Uterus (tissue), 4 donors: Measurements from ENCODE around the gene SERPINB8. TPM values are rescaled to one million over a fixed set of nuclear protein-coding genes. Genes with fewer than 3 reads are reported as not detected.

ENCODE experiments used
- DNase-seq, 2 donors: peaks; one replicate each; pipeline ENCODE4 v3.0.0-alpha.2; 2019 to 2020
- H3K27ac ChIP-seq, 2 donors: fragments of 200-600 bp; sonication (generic); 1 replicate in 1 of 2; 2 replicates in 1 of 2; pipeline ENCODE4 v1.5.1; 2016 to 2018
- H3K27me3 ChIP-seq, 2 donors: fragments of 200-600 bp; sonication (generic); one replicate each; pipeline ENCODE4 v1.5.1; 2018 to 2019; ENCODE audit warnings: control low read depth in 1 of 2
- H3K36me3 ChIP-seq, 2 donors: fragments of 200-600 bp; sonication (generic); one replicate each; pipeline ENCODE4 v1.5.1; 2019; ENCODE audit warnings: control low read depth in 1 of 2
- H3K4me1 ChIP-seq, 2 donors: fragments of 200-600 bp; sonication (generic); one replicate each; pipeline ENCODE4 v1.5.1; 2018 to 2019; ENCODE audit warnings: control low read depth in 1 of 2
- H3K4me3 ChIP-seq, 2 donors: fragments of 200-600 bp; sonication (generic); 1 replicate in 1 of 2; 2 replicates in 1 of 2; pipeline ENCODE4 v1.5.1; 2018 to 2019; ENCODE audit warnings: mild to moderate bottlenecking in 1 of 2
- H3K9me3 ChIP-seq, 2 donors: fragments of 200-600 bp; sonication (generic); one replicate each; pipeline ENCODE4 v1.5.1; 2019; ENCODE audit warnings: control low read depth in 1 of 2
- CTCF ChIP-seq, 4 experiments: fragments of 200-600 bp in 2 of 4; fragments of 450-650 bp in 2 of 4; sonication (generic) in 2 of 4; IDR thresholded peaks; one replicate each; pipeline ENCODE4 v1.5.1; 2016 to 2019; ENCODE audit warnings: antibody characterized with exemption in 4 of 4, mild to moderate bottlenecking in 2 of 4, moderate library complexity in 1 of 4
- POLR2A ChIP-seq, 2 donors: fragments of 450-650 bp; IDR thresholded peaks; one replicate each; pipeline ENCODE4 v1.6.1; 2016; ENCODE audit warnings: antibody characterized with exemption in 2 of 2, mild to moderate bottlenecking in 1 of 2, moderate library complexity in 1 of 2
- intact Hi-C: fragments of 100-400 bp; cut with DNase I; formaldehyde crosslinking; loops from one replicate; pipeline ENCODE4 v1.15.1; 2023; ENCODE audit warnings: low total_unique reads
- total RNA-seq, 4 donors: library from RNA; depleted of rRNA in 3 of 4; stranded (reverse); fragments of >200 nt in 3 of 4; gene quantifications; one replicate each; pipeline versions ENCODE4 v1.1.0 to v1.2.4, GENCODE V29; 2014 to 2023
- donor health status: DM: yes; HTN: yes; CAD: no.

SERPINB8 gene
- total RNA-seq, 4 donors from 2014 or later, result 2.3 to 15.0 (median 7.0) TPM

GRCh38 chr18:63964908-63965307 is 5.0 kb upstream of the SERPINB8 start:
- no peak for TF ChIP-seq CTCF (IDR thresholded peaks at IDR 0.05)
- TF ChIP-seq POLR2A (IDR thresholded peaks at IDR 0.05), result no peak
- Histone ChIP-seq H3K4me3 (no peak overlapping the region), H3K9me3 (no peaks in the 10 kb centered on the region), H3K27ac (no peak overlapping the region), H3K36me3 (no peaks in the 10 kb centered on the region), H3K27me3 (no peaks in the 10 kb centered on the region), H3K4me1 (no peaks in the 10 kb centered on the region)
- no peak for DNase-seq
- intact Hi-C loops, result no loop called here

- Histone ChIP-seq H3K27ac (no peak overlapping the region), H3K27me3 (no peaks in the 10 kb centered on the region), H3K36me3 (no peaks in the 10 kb centered on the region), H3K9me3 (no peaks in the 10 kb centered on the region), H3K4me3 (no peak overlapping the region), H3K4me1 (no peaks in the 10 kb centered on the region)
- no peak for DNase-seq
- intact Hi-C loops, result no loop called here
- TF ChIP-seq POLR2A (IDR thresholded peaks at IDR 0.05) (no peak), CTCF (IDR thresholded peaks at IDR 0.05) (no peak)
These were observed 4.1 kb upstream of the SERPINB8 start for GRCh38 chr18:63965716-63966330.

- DNase-seq, result peak in 1 of 2 donors; percentile 36
These were observed 926 bp downstream of the SERPINB8 start for GRCh38 chr18:63970809-63971205.

GRCh38 chr18:63971320-63972001 is 1.6 kb downstream of the SERPINB8 start:
- Histone ChIP-seq H3K27me3 (no peaks in the 10 kb centered on the region), H3K27ac (peak overlapping the region; percentile 84 to 94), H3K9me3 (no peaks in the 10 kb centered on the region), H3K4me3 (no peak overlapping the region), H3K36me3 (no peaks in the 10 kb centered on the region), H3K4me1 (no peaks in the 10 kb centered on the region)
- no peak for DNase-seq
- intact Hi-C loops, result no loop called here
- TF ChIP-seq CTCF (IDR thresholded peaks at IDR 0.05) (no peak), POLR2A (IDR thresholded peaks at IDR 0.05) (no peak)

More at GRCh38 chr18:63970809-63971205, 926 bp downstream of the SERPINB8 start:
- Histone ChIP-seq H3K9me3 (no peaks in the 10 kb centered on the region), H3K4me3 (peak overlapping the region; percentile 70 to 80), H3K27ac (peak overlapping the region; percentile 84 to 94), H3K4me1 (no peaks in the 10 kb centered on the region), H3K27me3 (no peaks in the 10 kb centered on the region), H3K36me3 (no peaks in the 10 kb centered on the region)
- intact Hi-C loops, result no loop called here
- no peak for TF ChIP-seq CTCF (IDR thresholded peaks at IDR 0.05)
- no peak for TF ChIP-seq POLR2A (IDR thresholded peaks at IDR 0.05)

- Histone ChIP-seq H3K9me3 (no peaks in the 10 kb centered on the region), H3K27me3 (no peaks in the 10 kb centered on the region), H3K36me3 (no peaks in the 10 kb centered on the region), H3K4me3 (no peak overlapping the region), H3K4me1 (no peaks in the 10 kb centered on the region), H3K27ac (no peak overlapping the region)
- TF ChIP-seq POLR2A (IDR thresholded peaks at IDR 0.05), result no peak
- TF ChIP-seq CTCF (IDR thresholded peaks at IDR 0.05), result no peak
- intact Hi-C loops, result no loop called here
- DNase-seq, result no peak
These were observed 2.1 kb downstream of the SERPINB8 start for GRCh38 chr18:63972002-63972376.
